DOHH2 (cell line): ENCODE results near the gene OR52E5.

ENCODE experiments used
- H3F3A ChIP-seq: fragments of 200-600 bp; sonication (generic), shearing (Covaris generic); 2 replicates; pipeline ENCODE4 v1.6.0; 2016; ENCODE audit warnings: antibody characterized with exemption, mild to moderate bottlenecking; ENCODE audit not compliant: control insufficient read depth, insufficient read depth
- H3K27ac ChIP-seq: fragments of 200-600 bp; sonication (generic); 2 replicates; pipeline ENCODE4 v1.5.1; 2014; ENCODE audit warnings: low read depth, mild to moderate bottlenecking, low read length, moderate library complexity
- H3K27me3 ChIP-seq: fragments of 200-600 bp; sonication (generic); 2 replicates; pipeline ENCODE4 v1.6.1; 2014; ENCODE audit warnings: mild to moderate bottlenecking, low read length, mixed read lengths; ENCODE audit not compliant: control insufficient read depth
- H3K36me3 ChIP-seq: fragments of 200-600 bp; sonication (generic); 2 replicates; pipeline ENCODE4 v1.6.1; 2014; ENCODE audit warnings: mild to moderate bottlenecking, low read length, moderate library complexity, mixed read lengths; ENCODE audit not compliant: control insufficient read depth
- H3K4me1 ChIP-seq: fragments of 200-600 bp; sonication (generic); 2 replicates; pipeline ENCODE4 v1.6.1; 2014; ENCODE audit warnings: mild to moderate bottlenecking, low read length, mixed read lengths; ENCODE audit not compliant: control insufficient read depth
- H3K4me2 ChIP-seq: fragments of 200-600 bp; sonication (generic); 2 replicates; pipeline ENCODE4 v1.6.0; 2014; ENCODE audit warnings: mild to moderate bottlenecking, low read length, moderate library complexity
- H3K4me3 ChIP-seq: fragments of 200-600 bp; sonication (generic); 2 replicates; pipeline ENCODE4 v1.5.1; 2014; ENCODE audit warnings: mild to moderate bottlenecking, low read length, mixed read lengths
- H3K79me2 ChIP-seq: fragments of 200-600 bp; sonication (generic); 2 replicates; pipeline ENCODE4 v1.6.1; 2014; ENCODE audit warnings: mild to moderate bottlenecking, low read length, mixed read lengths; ENCODE audit not compliant: control insufficient read depth
- H3K9me2 ChIP-seq: fragments of 200-600 bp; sonication (generic); replicated peaks from 2 replicates; pipeline ENCODE4 v1.6.1; 2014; ENCODE audit warnings: mild to moderate bottlenecking, low read length, mixed read lengths; ENCODE audit not compliant: control insufficient read depth
- H3K9me3 ChIP-seq: fragments of 200-600 bp; sonication (generic); 2 replicates; pipeline ENCODE4 v1.6.1; 2014; ENCODE audit warnings: antibody characterized with exemption, low read length, mixed read lengths; ENCODE audit not compliant: control insufficient read depth, insufficient read depth
- H4K20me1 ChIP-seq: fragments of 200-600 bp; sonication (generic); 2 replicates; pipeline ENCODE4 v1.6.0; 2014; ENCODE audit warnings: low read depth, mild to moderate bottlenecking, antibody characterized with exemption, low read length, moderate library complexity; ENCODE audit not compliant: control insufficient read depth, insufficient read depth
- EZH2phosphoT487 ChIP-seq: fragments of 200-600 bp; sonication (generic); IDR thresholded peaks from 2 replicates; pipeline ENCODE4 v1.6.1; 2017; ENCODE audit warnings: borderline replicate concordance, mild to moderate bottlenecking, antibody characterized with exemption, low read length, moderate library complexity, mixed read lengths
- TF ChIP-seq, protein P1 (sequence below): fragments of 200-600 bp; sonication (generic); IDR thresholded peaks from one replicate; pipeline ENCODE4 v1.5.1; 2014; ENCODE audit warnings: antibody characterized with exemption, mild to moderate bottlenecking, low read depth, low read length; ENCODE audit not compliant: poor library complexity, severe bottlenecking

Gene OR52E5

DNA sequence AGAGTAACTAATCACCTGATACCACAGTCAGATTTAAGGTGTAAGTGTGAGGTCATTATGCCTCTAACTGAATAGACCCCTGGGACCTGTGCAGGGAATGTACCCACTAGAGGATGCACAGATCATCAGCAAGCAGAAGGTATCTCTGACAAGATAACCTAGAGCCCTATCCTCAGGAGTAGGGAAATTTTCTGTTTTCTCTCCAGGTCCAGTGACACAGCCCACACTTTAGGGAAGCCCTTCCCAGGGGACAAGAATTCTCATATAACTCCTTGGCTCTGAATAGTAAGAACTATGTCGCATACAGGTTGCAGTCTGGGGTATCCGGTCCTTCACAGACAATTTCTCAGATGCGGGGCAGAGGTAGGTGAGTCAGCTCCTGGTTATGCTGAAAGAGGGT lies at the start of gene OR52E5:
Gene OR52E5 (plus strand): TSS at position 301 of the 400 bp plus-strand sequence. CDS start 7,569 bp downstream, outside the sequence.
- Histone ChIP-seq H4K20me1 (no peaks in the 10 kb centered on the region), H3F3A (no peaks in the 10 kb centered on the region)
- no peak for TF ChIP-seq EZH2phosphoT487
- TF ChIP-seq, protein P1, sequence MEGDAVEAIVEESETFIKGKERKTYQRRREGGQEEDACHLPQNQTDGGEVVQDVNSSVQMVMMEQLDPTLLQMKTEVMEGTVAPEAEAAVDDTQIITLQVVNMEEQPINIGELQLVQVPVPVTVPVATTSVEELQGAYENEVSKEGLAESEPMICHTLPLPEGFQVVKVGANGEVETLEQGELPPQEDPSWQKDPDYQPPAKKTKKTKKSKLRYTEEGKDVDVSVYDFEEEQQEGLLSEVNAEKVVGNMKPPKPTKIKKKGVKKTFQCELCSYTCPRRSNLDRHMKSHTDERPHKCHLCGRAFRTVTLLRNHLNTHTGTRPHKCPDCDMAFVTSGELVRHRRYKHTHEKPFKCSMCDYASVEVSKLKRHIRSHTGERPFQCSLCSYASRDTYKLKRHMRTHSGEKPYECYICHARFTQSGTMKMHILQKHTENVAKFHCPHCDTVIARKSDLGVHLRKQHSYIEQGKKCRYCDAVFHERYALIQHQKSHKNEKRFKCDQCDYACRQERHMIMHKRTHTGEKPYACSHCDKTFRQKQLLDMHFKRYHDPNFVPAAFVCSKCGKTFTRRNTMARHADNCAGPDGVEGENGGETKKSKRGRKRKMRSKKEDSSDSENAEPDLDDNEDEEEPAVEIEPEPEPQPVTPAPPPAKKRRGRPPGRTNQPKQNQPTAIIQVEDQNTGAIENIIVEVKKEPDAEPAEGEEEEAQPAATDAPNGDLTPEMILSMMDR: no peak

DNA sequence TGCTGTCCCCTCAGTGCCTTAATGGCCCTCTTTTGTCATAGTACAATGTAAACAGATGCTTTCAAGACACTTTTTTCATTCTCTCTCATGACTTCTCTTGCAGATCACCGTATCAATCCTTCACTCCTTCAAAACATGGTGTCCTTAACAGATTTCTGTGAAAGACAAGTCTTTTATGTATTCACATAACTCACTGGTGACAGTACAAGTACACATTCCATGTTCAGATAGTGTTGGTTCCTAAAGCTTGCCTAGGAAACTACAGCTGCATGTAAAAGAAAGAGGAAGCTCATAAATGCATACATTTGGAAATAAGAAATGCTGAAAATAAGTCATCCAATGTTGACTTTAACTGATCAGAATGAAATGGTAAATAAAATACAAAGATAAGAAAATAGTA lies 46.3 kb upstream of the OR52E5 start:
- H3K4me2 ChIP-seq: no peak overlapping the region
- no peaks in the 10 kb centered on the region for H3K79me2 ChIP-seq
- no peaks in the 10 kb centered on the region for H3K9me3 ChIP-seq
- H3K4me3 ChIP-seq: no peak overlapping the region
- H3F3A ChIP-seq: no peaks in the 10 kb centered on the region
- no peaks in the 10 kb centered on the region for H3K27me3 ChIP-seq
- no peaks in the 10 kb centered on the region; the same call in 1 of the 2 replicates for H3K9me2 ChIP-seq
- H3K36me3 ChIP-seq: no peaks in the 10 kb centered on the region
- no peaks in the 10 kb centered on the region for H4K20me1 ChIP-seq
- H3K27ac ChIP-seq: no peak overlapping the region
- H3K4me1 ChIP-seq: no peaks in the 10 kb centered on the region
- no peak for TF ChIP-seq EZH2phosphoT487
- TF ChIP-seq, protein P1: no peak

More for the DNA sequence above, at the start of gene OR52E5:
- no peaks in the 10 kb centered on the region for H3K4me1 ChIP-seq
- no peaks in the 10 kb centered on the region for H3K27me3 ChIP-seq
- H3K4me2 ChIP-seq: no peak within 1 kb of the TSS
- H3K79me2 ChIP-seq: no peaks in the 10 kb centered on the region
- H3K4me3 ChIP-seq: no peak within 1 kb of the TSS
- H3K9me3 ChIP-seq: no peaks in the 10 kb centered on the region
- H3K27ac ChIP-seq: no peak within 1 kb of the TSS
- no peaks in the 10 kb centered on the region for H3K36me3 ChIP-seq
- no peaks in the 10 kb centered on the region for H3K9me2 ChIP-seq

DNA sequence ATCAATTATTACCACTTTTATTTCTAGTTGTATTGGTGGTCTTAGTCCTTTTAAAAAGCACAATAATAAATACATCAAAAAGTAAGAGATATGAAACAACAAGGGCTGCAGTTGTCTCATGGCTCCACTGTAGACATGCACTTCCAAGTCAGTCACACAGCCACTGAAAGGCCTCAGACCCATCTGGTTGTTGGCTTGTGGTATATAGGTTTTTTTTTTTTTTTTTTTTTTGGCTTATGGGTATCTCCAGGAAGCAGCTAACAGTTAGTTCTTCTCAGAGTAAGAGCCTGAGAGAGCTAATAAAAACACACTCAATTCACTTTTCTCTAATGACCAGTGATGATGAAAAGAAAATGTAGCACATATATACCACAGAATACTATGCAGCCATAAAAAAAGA lies 45.3 kb upstream of the OR52E5 start:
- Histone ChIP-seq H4K20me1 (no peaks in the 10 kb centered on the region), H3K9me2 (no peaks in the 10 kb centered on the region; the same call in 1 of the 2 replicates), H3K79me2 (no peaks in the 10 kb centered on the region), H3K4me1 (no peaks in the 10 kb centered on the region), H3K36me3 (no peaks in the 10 kb centered on the region), H3K27me3 (no peaks in the 10 kb centered on the region), H3K4me3 (no peak overlapping the region), H3K27ac (no peak overlapping the region), H3K9me3 (no peaks in the 10 kb centered on the region), H3F3A (no peaks in the 10 kb centered on the region), H3K4me2 (no peak overlapping the region)
- TF ChIP-seq, protein P1: no peak
- TF ChIP-seq EZH2phosphoT487: no peak

DNA sequence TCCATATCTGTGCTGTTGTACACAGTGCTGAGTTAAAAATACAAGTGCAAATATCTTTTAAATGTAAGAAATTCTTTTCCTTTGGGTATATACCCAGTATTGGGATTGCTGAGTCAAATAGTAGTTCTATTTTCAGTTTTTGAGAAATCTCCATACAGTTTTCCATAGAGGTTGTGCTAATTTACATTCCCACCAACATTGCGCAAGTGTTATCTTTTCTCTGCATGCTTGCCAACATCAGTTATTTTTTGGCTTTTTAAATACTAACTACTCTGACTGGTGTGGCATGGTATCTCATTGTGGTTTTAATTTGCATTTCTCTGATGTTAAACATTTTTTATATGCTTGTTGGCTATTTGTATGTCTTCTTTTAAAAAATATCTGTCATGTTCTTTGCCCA lies 42.0 kb upstream of the OR52E5 start:
- Histone ChIP-seq H3K9me2 (no peaks in the 10 kb centered on the region), H3K4me2 (no peak overlapping the region)

More for the DNA sequence above, 42.0 kb upstream of the OR52E5 start:
- H3K4me3 ChIP-seq: no peak overlapping the region
- no peak overlapping the region for H3K27ac ChIP-seq
- H3K27me3 ChIP-seq: no peaks in the 10 kb centered on the region
- H3K9me3 ChIP-seq: no peaks in the 10 kb centered on the region
- H3K4me1 ChIP-seq: no peaks in the 10 kb centered on the region
- no peaks in the 10 kb centered on the region for H3K79me2 ChIP-seq
- no peaks in the 10 kb centered on the region for H4K20me1 ChIP-seq
- TF ChIP-seq EZH2phosphoT487: no peak
- TF ChIP-seq, protein P1: no peak
- no peaks in the 10 kb centered on the region for H3F3A ChIP-seq
- H3K36me3 ChIP-seq: no peaks in the 10 kb centered on the region
